Umbilical cord (tissue), 2 donors: ENCODE data around the gene SYNE4. TPM values are rescaled to one million over a fixed set of nuclear protein-coding genes. Genes with fewer than 3 reads are reported as not detected.

ENCODE experiments used
- DNase-seq: peaks from one replicate; pipeline ENCODE4 v3.0.0-alpha.2; 2015; ENCODE audit warnings: low spot score
- total RNA-seq: library from RNA; depleted of rRNA; stranded (reverse); fragments of >200 nt; gene quantifications from one replicate; pipeline ENCODE4 v1.2.3, GENCODE V29; 2014; ENCODE audit warnings: low replicate concordance; ENCODE audit not compliant: insufficient read depth

Gene SYNE4
- total RNA-seq, 1 donor from 2014 or later, result 0.48 TPM

- no peak for DNase-seq
Observed at GRCh38 chr19:36026091-36026876, 17.7 kb upstream of the SYNE4 start.

GRCh38 chr19:36025541-36025940 is 16.9 kb upstream of the SYNE4 start:
- DNase-seq, result no peak

- no peak for DNase-seq
Observed at GRCh38 chr19:36023432-36023831, 14.8 kb upstream of the SYNE4 start.

GRCh38 chr19:36019061-36019670 is 10.6 kb upstream of the SYNE4 start:
- DNase-seq, result no peak

GRCh38 chr19:36014012-36014924 is 5.7 kb upstream of the SYNE4 start, which contains the start of gene ALKBH6:
TSS of gene ALKBH6 (minus strand) at chr19:36014213. CDS start at chr19:36013397, 816 bp downstream.
- peak; percentile 100 for DNase-seq

- no peak for DNase-seq
Observed at GRCh38 chr19:36013280-36014011, 4.8 kb upstream of the SYNE4 start.

GRCh38 chr19:36010402-36010801 is 1.8 kb upstream of the SYNE4 start:
- no peak for DNase-seq

GRCh38 chr19:36009633-36010379 is 1.2 kb upstream of the SYNE4 start:
- no peak for DNase-seq

- peak; percentile 61 for DNase-seq
Observed at GRCh38 chr19:36009220-36009619, 607 bp upstream of the SYNE4 start.

GRCh38 chr19:36006955-36007354 is 1.7 kb downstream of the SYNE4 start:
- DNase-seq, result no peak

- DNase-seq, result no peak
Observed at GRCh38 chr19:36003284-36003683, 5.3 kb downstream of the SYNE4 start.

- DNase-seq, result no peak
Observed at GRCh38 chr19:36001605-36002004, 7.0 kb downstream of the SYNE4 start.

GRCh38 chr19:35996777-35997176 is 11.8 kb downstream of the SYNE4 start:
- no peak for DNase-seq

- DNase-seq, result peak; percentile 97
Observed at GRCh38 chr19:35995048-35995993, 13.3 kb downstream of the SYNE4 start, which contains the start of gene SDHAF1. TSS of gene SDHAF1 (plus strand) at chr19:35995188. CDS start at chr19:35995275, 87 bp downstream.

- DNase-seq, result peak; percentile 21
Observed at GRCh38 chr19:35993923-35994598, 14.6 kb downstream of the SYNE4 start.

- no peak for DNase-seq
Observed at GRCh38 chr19:35992907-35993765, 15.5 kb downstream of the SYNE4 start.

- DNase-seq, result no peak
Observed at GRCh38 chr19:35991731-35992450, 16.7 kb downstream of the SYNE4 start.
